Measurements from ENCODE around the gene GNS.
A peak's percentile ranks its signal among the peaks of the same experiment; 100 is the strongest.
"Not testable (repeated sequence)": the region's sequence is repeated elsewhere in the genome, so short reads cannot be mapped to it uniquely, and the experiment has no call there.

DNA sequence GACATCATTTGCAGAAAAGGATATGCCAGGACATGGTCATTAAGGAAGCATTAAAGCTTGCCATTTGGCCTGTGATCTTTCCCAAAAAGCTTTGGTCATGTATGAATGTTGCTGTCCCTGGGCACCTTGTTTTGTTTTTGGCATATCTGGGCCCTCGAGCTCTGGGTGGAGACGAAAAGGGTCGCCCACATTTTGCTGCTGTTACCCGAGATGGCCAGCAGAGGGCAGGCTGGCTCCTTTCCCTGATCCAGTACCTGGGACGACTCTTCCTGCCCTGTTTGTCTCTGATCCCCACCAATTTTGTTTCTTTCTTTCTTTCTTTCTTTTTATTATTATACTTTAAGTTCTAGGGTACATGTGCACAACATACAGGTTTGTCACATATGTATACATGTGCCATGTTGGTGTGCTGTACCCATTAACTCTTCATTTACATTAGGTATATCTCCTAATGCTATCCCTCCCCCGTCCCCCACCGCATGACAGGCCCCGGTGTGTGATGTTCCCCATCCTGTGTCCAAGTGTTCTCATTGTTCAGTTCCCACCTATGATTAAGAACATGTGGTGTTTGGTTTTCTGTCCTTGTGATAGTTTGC is 43.1 kb upstream of the GNS start:
- TF ChIP-seq, protein P1, sequence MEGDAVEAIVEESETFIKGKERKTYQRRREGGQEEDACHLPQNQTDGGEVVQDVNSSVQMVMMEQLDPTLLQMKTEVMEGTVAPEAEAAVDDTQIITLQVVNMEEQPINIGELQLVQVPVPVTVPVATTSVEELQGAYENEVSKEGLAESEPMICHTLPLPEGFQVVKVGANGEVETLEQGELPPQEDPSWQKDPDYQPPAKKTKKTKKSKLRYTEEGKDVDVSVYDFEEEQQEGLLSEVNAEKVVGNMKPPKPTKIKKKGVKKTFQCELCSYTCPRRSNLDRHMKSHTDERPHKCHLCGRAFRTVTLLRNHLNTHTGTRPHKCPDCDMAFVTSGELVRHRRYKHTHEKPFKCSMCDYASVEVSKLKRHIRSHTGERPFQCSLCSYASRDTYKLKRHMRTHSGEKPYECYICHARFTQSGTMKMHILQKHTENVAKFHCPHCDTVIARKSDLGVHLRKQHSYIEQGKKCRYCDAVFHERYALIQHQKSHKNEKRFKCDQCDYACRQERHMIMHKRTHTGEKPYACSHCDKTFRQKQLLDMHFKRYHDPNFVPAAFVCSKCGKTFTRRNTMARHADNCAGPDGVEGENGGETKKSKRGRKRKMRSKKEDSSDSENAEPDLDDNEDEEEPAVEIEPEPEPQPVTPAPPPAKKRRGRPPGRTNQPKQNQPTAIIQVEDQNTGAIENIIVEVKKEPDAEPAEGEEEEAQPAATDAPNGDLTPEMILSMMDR (IDR thresholded peaks at IDR 0.05), result peak; percentile 82
- not testable (repeated sequence) for TF ChIP-seq GATA3 (IDR thresholded peaks at IDR 0.05; ENCODE audit: borderline replicate concordance); MAFK (IDR thresholded peaks at IDR 0.05; ENCODE audit: partially characterized antibody); POLR2A (IDR thresholded peaks at IDR 0.05; ENCODE audit: low read length); JUNB (IDR thresholded peaks at IDR 0.05); JUN (IDR thresholded peaks at IDR 0.05)
- TF ChIP-seq RAD21 (conservative IDR thresholded peaks at IDR 0.05 in 1 of 2, IDR thresholded peaks at IDR 0.05 in 1 of 2), result peak; percentile 73
- TF ChIP-seq, protein P2, sequence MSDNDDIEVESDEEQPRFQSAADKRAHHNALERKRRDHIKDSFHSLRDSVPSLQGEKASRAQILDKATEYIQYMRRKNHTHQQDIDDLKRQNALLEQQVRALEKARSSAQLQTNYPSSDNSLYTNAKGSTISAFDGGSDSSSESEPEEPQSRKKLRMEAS (IDR thresholded peaks at IDR 0.05), result not testable (repeated sequence)
- TF ChIP-seq, protein P3, sequence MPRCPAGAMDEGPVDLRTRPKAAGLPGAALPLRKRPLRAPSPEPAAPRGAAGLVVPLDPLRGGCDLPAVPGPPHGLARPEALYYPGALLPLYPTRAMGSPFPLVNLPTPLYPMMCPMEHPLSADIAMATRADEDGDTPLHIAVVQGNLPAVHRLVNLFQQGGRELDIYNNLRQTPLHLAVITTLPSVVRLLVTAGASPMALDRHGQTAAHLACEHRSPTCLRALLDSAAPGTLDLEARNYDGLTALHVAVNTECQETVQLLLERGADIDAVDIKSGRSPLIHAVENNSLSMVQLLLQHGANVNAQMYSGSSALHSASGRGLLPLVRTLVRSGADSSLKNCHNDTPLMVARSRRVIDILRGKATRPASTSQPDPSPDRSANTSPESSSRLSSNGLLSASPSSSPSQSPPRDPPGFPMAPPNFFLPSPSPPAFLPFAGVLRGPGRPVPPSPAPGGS (IDR thresholded peaks at IDR 0.05), result not testable (repeated sequence)

All from A549 (cell line).